GM19397 (cell line): ENCODE data around the gene SETD7.
"Not testable (repeated sequence)": the region's sequence is repeated elsewhere in the genome, so short reads cannot be mapped to it uniquely, and the experiment has no call there.

ENCODE experiments used
- ATAC-seq: cut with Tn5 transposase; IDR thresholded peaks from one replicate; pipeline ENCODE4 v1.9.1; 2021; ENCODE audit warnings: mild to moderate bottlenecking, moderate library complexity; ENCODE audit not compliant: unreplicated experiment

The SETD7 gene

GRCh38 chr4:139470295-139470694, 85.7 kb downstream of the SETD7 start:
- ATAC-seq, result no peak

DNA sequence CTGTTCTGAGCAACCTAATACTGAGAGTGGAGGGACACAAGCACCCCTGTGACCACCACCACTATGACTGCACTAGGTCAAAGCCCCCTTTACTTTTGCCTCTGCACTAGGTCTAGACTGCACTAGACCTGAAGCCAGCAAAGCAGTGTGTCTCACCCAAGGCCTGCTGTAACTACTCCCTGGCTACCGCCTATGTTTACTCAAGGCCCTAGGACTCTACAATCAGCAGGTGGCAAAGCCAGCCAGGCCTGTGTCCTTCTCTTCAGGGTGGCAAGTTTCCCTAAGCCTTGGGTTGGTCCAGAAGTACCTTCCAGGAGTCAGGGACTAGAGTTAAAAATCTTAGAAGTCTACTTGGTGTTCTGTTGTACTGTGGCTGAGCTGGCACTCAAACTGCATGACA, 86.2 kb downstream of the SETD7 start:
- no peak for ATAC-seq

GRCh38 chr4:139469216-139469615, 86.8 kb downstream of the SETD7 start:
- ATAC-seq, result no peak

DNA sequence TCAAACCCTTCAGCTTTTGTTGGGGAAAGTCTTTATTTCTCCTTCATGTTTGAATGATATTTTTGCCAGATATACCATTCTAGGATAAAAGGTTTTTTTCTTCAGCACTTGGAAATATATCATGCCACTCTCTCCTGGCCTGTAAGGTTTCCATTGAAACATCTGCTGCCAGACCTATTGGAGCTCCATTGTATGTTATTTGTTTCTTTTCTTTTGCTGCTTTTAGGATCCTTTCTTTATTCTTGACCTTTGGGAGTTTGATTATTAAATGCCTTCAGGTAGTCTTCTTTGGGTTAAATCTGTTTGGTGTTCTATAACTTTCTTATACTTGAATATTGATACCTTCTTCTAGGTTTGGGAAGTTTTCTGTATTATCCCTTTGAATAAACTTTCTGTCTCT, 87.3 kb downstream of the SETD7 start:
- ATAC-seq, result not testable (repeated sequence)

DNA sequence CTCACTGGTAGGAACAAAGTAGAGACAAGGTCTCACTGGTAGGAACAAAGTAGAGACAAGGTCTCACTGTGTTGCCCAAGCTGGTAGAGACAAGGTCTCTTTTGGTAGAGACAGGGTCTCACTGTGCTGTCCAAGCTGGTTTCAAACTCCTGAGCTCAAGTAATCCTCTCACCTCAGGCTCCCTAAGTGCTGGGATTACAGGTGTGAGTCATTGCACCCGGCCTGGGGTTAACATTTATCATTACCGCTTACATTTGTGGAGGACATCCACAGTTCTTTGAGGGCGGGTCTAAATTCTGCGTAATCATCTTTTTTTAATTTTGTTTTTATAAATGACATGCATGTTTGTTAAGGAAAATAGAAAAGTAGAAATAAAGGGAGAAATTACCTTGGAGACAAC, 90.1 kb downstream of the SETD7 start:
- no peak for ATAC-seq

GRCh38 chr4:139464512-139464911, 91.5 kb downstream of the SETD7 start:
- ATAC-seq, result not testable (repeated sequence)

GRCh38 chr4:139461022-139461628, 94.9 kb downstream of the SETD7 start:
- ATAC-seq, result no peak

DNA sequence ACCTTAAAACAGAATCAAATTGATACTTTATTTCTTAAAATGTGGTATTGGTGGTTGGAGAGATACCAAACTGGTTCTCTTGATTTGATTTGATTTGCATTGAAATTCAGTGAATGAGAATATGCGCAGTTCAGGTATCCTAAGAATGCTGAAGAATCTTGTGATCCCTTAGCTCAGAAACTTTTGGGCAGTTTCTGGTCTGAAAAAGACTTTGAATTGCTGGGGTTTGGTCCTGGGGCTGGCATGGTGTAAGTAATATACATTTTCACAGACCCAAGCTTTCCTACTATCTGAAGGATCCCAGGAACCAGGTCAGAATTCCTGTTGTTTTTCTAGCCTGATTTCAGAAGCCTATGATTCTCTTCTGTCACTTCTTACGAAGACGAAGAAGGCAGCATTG, 95.5 kb downstream of the SETD7 start:
- ATAC-seq, result no peak

DNA sequence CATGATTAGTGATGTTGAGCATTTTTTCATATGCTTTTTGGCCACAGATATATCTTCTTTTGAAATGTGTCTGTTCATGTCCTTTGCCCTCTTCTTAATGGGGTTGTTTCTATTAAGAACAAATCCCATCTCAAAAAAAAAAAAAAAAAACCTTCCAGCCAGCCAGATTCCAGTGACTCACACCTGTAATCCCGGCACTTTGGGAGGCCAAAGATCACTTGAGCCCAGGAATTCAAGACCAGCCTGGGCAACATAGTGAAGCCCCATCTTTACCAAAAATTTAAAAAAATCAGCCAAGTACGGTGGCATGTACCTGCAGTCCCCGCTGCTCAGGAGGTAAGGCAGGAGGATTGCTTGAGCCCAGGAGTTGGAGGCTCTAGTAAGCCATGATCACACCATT, 97.0 kb downstream of the SETD7 start:
- ATAC-seq, result no peak

DNA sequence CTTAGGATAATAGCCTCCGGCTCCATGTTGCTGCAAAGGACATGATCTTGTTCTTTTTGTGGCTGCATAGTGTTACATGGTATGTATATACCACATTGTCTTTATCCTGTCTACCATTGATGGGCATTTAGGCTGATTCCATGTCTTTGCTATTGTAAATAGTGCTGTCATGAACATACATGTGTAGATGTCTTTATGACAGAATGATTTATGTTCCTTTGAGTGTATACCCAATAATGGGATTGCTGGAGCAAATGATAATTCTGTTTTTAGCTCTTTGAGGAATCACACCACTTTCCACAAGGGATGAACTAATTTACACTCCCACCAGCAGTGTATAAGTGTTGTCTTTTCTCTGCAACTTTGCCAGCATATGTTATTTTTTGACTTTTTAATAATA, 97.5 kb downstream of the SETD7 start:
- ATAC-seq, result no peak

GRCh38 chr4:139457318-139457717, 98.7 kb downstream of the SETD7 start:
- no peak for ATAC-seq

DNA sequence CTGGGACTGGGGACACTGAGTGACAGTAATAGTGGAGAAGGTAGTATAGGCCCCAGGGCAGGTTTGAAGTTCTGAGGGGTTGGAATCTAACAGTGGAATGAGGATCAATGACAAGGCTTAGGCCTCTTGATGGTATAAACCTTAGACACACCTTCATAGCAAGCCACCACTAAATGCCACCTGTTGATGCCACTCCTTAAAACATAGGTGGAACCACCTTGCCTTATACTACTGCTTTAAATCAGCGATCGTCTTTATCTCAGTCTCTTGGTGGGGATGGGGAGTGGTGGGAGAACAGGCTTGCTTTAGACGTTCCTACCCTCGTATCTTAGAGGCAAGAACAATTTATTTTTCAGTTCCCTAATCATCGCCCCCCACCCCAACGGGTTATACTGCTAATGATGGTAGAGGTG, 100.9 kb downstream of the SETD7 start:
- no peak for ATAC-seq

GRCh38 chr4:139454111-139455045, 101.6 kb downstream of the SETD7 start, which contains the start of gene RAB33B:
TSS of gene RAB33B (plus strand) at chr4:139454121. CDS start at chr4:139454196, 75 bp downstream.
- ATAC-seq, result peak; percentile 2

GRCh38 chr4:139453371-139454110, 102.5 kb downstream of the SETD7 start:
- peak; percentile 87 for ATAC-seq

DNA sequence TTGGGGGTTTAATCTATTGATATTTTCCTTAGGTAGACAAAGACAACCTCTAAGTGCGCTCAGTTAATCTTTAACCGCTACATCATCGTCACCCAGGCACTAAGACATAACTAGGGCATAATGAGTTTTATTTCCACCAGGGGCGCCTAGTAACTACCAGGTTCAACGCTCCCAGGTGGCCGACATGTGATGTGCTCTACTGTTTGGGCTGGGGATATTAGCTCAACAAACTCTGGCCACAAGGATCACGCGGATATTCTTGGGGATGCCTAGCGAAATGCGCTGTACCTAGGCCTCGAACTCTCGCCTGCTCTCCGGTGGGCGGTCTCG, 103.0 kb downstream of the SETD7 start:
- peak; percentile 45 for ATAC-seq

DNA sequence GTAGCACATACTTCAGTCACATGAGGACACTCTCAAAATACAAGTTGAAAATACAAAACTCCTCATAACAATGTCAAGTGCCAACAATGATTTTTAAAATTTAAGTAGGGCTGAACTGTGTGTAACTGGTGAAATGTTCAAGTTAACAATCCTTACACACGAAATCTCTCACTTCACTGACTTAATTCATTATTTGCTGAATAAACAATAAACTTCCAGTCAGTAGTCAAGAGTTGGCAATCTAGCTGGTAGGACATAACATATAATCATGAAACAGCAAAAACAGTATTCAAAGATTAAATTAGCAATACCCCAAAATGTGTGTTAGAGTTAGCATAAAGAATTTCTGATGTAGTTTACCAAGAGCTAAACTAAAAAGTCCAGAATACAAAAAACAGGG, 104.0 kb downstream of the SETD7 start:
- no peak for ATAC-seq

DNA sequence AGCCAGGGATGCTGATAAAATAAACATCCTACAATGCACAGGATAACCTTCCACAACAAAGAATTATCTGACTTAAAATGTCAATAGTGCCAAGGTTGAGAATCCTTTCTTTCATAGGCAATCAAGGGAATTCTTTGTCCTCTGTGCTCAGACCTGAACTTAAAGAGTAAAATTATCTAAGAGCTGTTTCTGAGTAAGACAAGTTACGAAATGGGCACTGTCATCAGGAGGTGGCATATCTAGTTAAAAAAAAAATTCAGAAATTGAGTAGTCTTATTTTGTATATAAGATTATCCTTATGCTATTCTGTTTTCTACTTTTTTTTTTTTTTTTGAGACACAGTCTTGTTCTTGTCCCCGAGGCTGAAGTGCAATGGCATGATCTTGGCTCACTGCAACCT, 105.4 kb downstream of the SETD7 start:
- ATAC-seq, result no peak

DNA sequence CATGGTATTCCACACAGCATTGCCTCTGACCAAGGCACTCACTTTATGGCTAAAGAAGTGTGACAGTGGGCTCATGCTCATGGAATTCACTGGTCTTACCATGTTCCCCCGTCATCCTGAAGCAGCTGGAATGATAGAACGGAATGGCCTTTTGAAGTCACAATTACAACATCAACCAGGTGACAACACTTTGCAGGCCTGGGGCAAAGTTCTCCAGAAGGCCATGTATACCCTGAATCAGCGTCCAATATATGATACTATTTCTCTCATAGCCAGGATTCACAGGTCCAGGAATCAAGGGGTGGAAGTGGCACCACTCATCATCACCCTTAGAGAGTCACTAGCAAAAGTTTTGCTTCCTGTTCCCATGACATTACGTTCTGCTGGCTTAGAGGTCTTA, 108.9 kb downstream of the SETD7 start:
- not testable (repeated sequence) for ATAC-seq
